Activated B cell treated with CpG ODN at 0.5 μM for 24 hours (primary cell): ENCODE measurements around the gene COPS4. TPM values are rescaled to one million over a fixed set of nuclear protein-coding genes. Genes with fewer than 3 reads are reported as not detected.
"Not testable (repeated sequence)": the region's sequence is repeated elsewhere in the genome, so short reads cannot be mapped to it uniquely, and the experiment has no call there.

Experiments used
- ATAC-seq: fragments of 200-7000 bp; cut with Tn5 transposase; one replicate; pipeline ENCODE4 v1.10.0; 2021; ENCODE audit warnings: low read depth, mild to moderate bottlenecking, moderate library complexity
- CTCF ChIA-PET: fragments of 350-600 bp; sonication (Branson Sonifier 250); formaldehyde crosslinking; loops from one replicate; lab custom pipeline; 2021; ENCODE audit warnings: antibody characterized with exemption; lab: Charles Lee
- POLR2A ChIA-PET: fragments of 350-600 bp; sonication (Branson Sonifier 250); formaldehyde crosslinking; loops from one replicate; lab custom pipeline; 2021; ENCODE audit warnings: antibody characterized with exemption; lab: Charles Lee
- DNase-seq: peaks from one replicate; pipeline ENCODE4 v3.0.0; 2022
- H3K27ac Mint-ChIP-seq: one replicate; pipeline ENCODE4 v1.8.0; 2020; ENCODE audit warnings: mixed read lengths
- H3K27me3 Mint-ChIP-seq: one replicate; pipeline ENCODE4 v1.8.0; 2021; ENCODE audit warnings: mixed read lengths
- H3K36me3 Mint-ChIP-seq: one replicate; pipeline ENCODE4 v1.8.0; 2021; ENCODE audit warnings: low read depth, mixed read lengths
- H3K4me1 Mint-ChIP-seq: one replicate; pipeline ENCODE4 v1.8.0; 2021; ENCODE audit warnings: mixed read lengths
- H3K4me3 Mint-ChIP-seq: one replicate; pipeline ENCODE4 v1.8.0; 2020; ENCODE audit warnings: mild to moderate bottlenecking, mixed read lengths
- H3K9me3 Mint-ChIP-seq: one replicate; pipeline ENCODE4 v1.8.0; 2020; ENCODE audit warnings: mixed read lengths
- CTCF ChIP-seq: fragments of 200-600 bp; IDR thresholded peaks from one replicate; pipeline ENCODE4 v1.8.0; 2022; ENCODE audit warnings: antibody characterized with exemption, mild to moderate bottlenecking
- intact Hi-C: fragments of 100-400 bp; cut with micrococcal nuclease; formaldehyde crosslinking; loops from one replicate; pipeline ENCODE4 v1.15.1; 2024
- total RNA-seq: library from RNA; stranded (reverse); gene quantifications from 2 replicates; pipeline ENCODE4 v1.2.3, GENCODE V29; 2022

Gene COPS4
- total RNA-seq, 1 donor from 2014 or later: 36.7 TPM

GRCh38 chr4:83110223-83110945, 75.4 kb downstream of the COPS4 start:
- Mint-ChIP-seq H3K4me3 (peak overlapping the region; percentile 94), H3K27me3 (no peaks in the 10 kb centered on the region), H3K27ac (peak overlapping the region; percentile 99), H3K9me3 (no peaks in the 10 kb centered on the region), H3K36me3 (peaks cover 43% of the 10 kb centered on the region), H3K4me1 (peaks cover 70% of the 10 kb centered on the region)
- intact Hi-C loops: loop anchor here (1.0 to 10.0 kb wide), 10 partner anchors 35 to 1616 kb away; partner anchors contain the start of genes COPS4 and THAP9
- ChIA-PET POLR2A (interaction anchor here (0.6 to 8.3 kb wide), 39 partner anchors 10 to 736 kb away, joined by 3 to 127 read pairs (median 7); partner anchors contain the start of genes COPS4, COQ2 and HNRNPD), CTCF (interaction anchor here (0.6 to 5.3 kb wide), 31 partner anchors 9 to 174 kb away, joined by 3 to 38 read pairs (median 5); partner anchors contain the start of gene COQ2)
- ATAC-seq: peak; percentile 76
- peak; percentile 82 for DNase-seq
- TF ChIP-seq CTCF: no peak

- peaks cover 71% of the 10 kb centered on the region for H3K4me1 Mint-ChIP-seq
- CTCF ChIA-PET: interaction anchor here (0.9 to 5.3 kb wide), 22 partner anchors 17 to 173 kb away, joined by 3 to 38 read pairs (median 6); partner anchors contain the start of gene COQ2
- peak overlapping the region; percentile 94 for H3K4me3 Mint-ChIP-seq
- no peaks in the 10 kb centered on the region for H3K9me3 Mint-ChIP-seq
- intact Hi-C loops: loop anchor here (1.0 to 10.0 kb wide), 10 partner anchors 34 to 1616 kb away; partner anchors contain the start of genes COPS4 and THAP9
- TF ChIP-seq CTCF: no peak
- no peaks in the 10 kb centered on the region for H3K27me3 Mint-ChIP-seq
- POLR2A ChIA-PET: interaction anchor here (0.7 to 8.3 kb wide), 32 partner anchors 10 to 737 kb away, joined by 3 to 127 read pairs (median 8); partner anchors contain the start of genes COPS4, COQ2 and HNRNPD
- peak overlapping the region; percentile 99 for H3K27ac Mint-ChIP-seq
- ATAC-seq: no peak
- peaks cover 38% of the 10 kb centered on the region for H3K36me3 Mint-ChIP-seq
- DNase-seq: no peak
Observed at GRCh38 chr4:83110970-83111750, 76.2 kb downstream of the COPS4 start.

GRCh38 chr4:83111751-83112141, 76.8 kb downstream of the COPS4 start:
- Mint-ChIP-seq H3K4me3 (peak overlapping the region; percentile 67), H3K36me3 (peaks cover 32% of the 10 kb centered on the region), H3K27ac (peak overlapping the region; percentile 99), H3K4me1 (peaks cover 67% of the 10 kb centered on the region)
- POLR2A ChIA-PET: interaction anchor here (0.7 to 8.3 kb wide), 15 partner anchors 10 to 171 kb away, joined by 3 to 127 read pairs (median 9); partner anchors contain the start of gene COQ2
- intact Hi-C loops: loop anchor here (1.0 to 10.0 kb wide), 5 partner anchors 77 to 1617 kb away; partner anchors contain the start of genes COPS4 and THAP9
- CTCF ChIA-PET: interaction anchor here (0.9 to 5.3 kb wide), 7 partner anchors 12 to 149 kb away, joined by 3 to 38 read pairs (median 9); no protein-coding TSS in a partner anchor
- H3K27me3 Mint-ChIP-seq, H3K9me3 Mint-ChIP-seq, DNase-seq, ATAC-seq: not testable (repeated sequence)

GRCh38 chr4:83112231-83112630, 77.2 kb downstream of the COPS4 start:
- POLR2A ChIA-PET: interaction anchor here (0.5 to 8.3 kb wide), 23 partner anchors 9 to 171 kb away, joined by 3 to 127 read pairs (median 5); partner anchors contain the start of gene COQ2
- H3K27me3 Mint-ChIP-seq: no peaks in the 10 kb centered on the region
- H3K4me3 Mint-ChIP-seq: peak overlapping the region; percentile 93
- DNase-seq: no peak
- ATAC-seq: peak; percentile 23
- no peaks in the 10 kb centered on the region for H3K9me3 Mint-ChIP-seq
- H3K36me3 Mint-ChIP-seq: peaks cover 31% of the 10 kb centered on the region
- TF ChIP-seq CTCF: no peak
- peaks cover 65% of the 10 kb centered on the region for H3K4me1 Mint-ChIP-seq
- CTCF ChIA-PET: interaction anchor here (0.9 to 5.3 kb wide), 10 partner anchors 12 to 170 kb away, joined by 3 to 38 read pairs (median 5); no protein-coding TSS in a partner anchor
- H3K27ac Mint-ChIP-seq: peak overlapping the region; percentile 99
- intact Hi-C loops: loop anchor here (1.0 to 10.0 kb wide), 2 partner anchors 105 to 1617 kb away; no protein-coding TSS in a partner anchor
